ENCODE measurements around the gene ARRB2.
"Not testable (repeated sequence)": the region's sequence is repeated elsewhere in the genome, so short reads cannot be mapped to it uniquely, and the experiment has no call there.

- TF ChIP-seq CTCF (conservative IDR thresholded peaks at IDR 0.05; ENCODE audit: low read depth, low read length); EZH2 (IDR thresholded peaks at IDR 0.05; ENCODE audit: borderline replicate concordance, low read depth, low read length, poor library complexity, severe bottlenecking): not testable (repeated sequence)
Measured at GRCh38 chr17:4683739-4684138, 26.7 kb upstream of the ARRB2 start.

All from A673 (cell line).